Prostate gland (tissue), 2 donors: Measurements from ENCODE around the gene COL4A2.

Experiments used
- CTCF ChIP-seq, 4 experiments: fragments of 200-600 bp in 2 of 4; fragments of 450-650 bp in 2 of 4; sonication (generic) in 2 of 4; IDR thresholded peaks; 1 replicate in 3 of 4; 2 replicates in 1 of 4; pipeline ENCODE4 v1.5.1; 2016 to 2019; ENCODE audit warnings: antibody characterized with exemption in 4 of 4, mild to moderate bottlenecking in 2 of 4, moderate library complexity in 2 of 4
- POLR2A ChIP-seq: fragments of 450-650 bp; IDR thresholded peaks from one replicate; pipeline ENCODE4 v1.6.1; 2016; ENCODE audit warnings: antibody characterized with exemption, mild to moderate bottlenecking

- TF ChIP-seq CTCF (IDR thresholded peaks at IDR 0.05) = no peak
- TF ChIP-seq POLR2A = no peak
Observed at GRCh38 chr13:110392510-110393240, 85.6 kb downstream of the COL4A2 start.
